ENCODE measurements around the gene VASH2.
"Not testable (repeated sequence)": the region's sequence is repeated elsewhere in the genome, so short reads cannot be mapped to it uniquely, and the experiment has no call there.

Gene VASH2

DNA sequence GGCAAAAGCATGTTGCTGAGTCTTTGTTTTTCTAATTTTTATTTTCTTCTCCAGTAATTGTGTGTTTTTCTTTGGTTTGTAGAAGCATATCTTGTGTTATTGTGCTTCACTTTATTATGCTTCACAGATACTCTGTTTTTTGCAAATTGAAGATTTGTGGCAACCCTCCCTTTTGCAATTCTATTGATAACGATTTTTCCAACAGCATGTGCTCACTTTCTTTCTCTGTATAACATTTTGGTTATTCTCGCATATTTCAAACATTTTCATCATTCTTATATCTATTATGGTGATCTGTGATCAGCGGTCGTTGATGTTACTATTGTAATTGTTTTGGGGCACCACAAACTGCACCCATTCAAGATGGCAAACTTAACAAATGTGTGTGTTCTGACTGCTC, 69.1 kb downstream of the VASH2 start:
- no peak for TF ChIP-seq CTCF (IDR thresholded peaks at IDR 0.05; ENCODE audit: insufficient read depth, missing control alignments)
- FAIRE-seq (no peak), DNase-seq (ENCODE audit: insufficient read length, low spot score) (no peak)

GRCh38 chr1:213020016-213020415, 69.7 kb downstream of the VASH2 start:
- no peak for TF ChIP-seq CTCF (IDR thresholded peaks at IDR 0.05; ENCODE audit: insufficient read depth, missing control alignments)
- FAIRE-seq = no peak

GRCh38 chr1:213027024-213027423, 76.7 kb downstream of the VASH2 start:
- DNase-seq (ENCODE audit: insufficient read length, low spot score); FAIRE-seq: not testable (repeated sequence)

More at GRCh38 chr1:213020016-213020415, 69.7 kb downstream of the VASH2 start:
- no peak for DNase-seq (ENCODE audit: insufficient read length, low spot score)

- no peak for DNase-seq (ENCODE audit: insufficient read length, low spot score)
- no peak for FAIRE-seq
- TF ChIP-seq CTCF (IDR thresholded peaks at IDR 0.05; ENCODE audit: insufficient read depth, missing control alignments) = no peak
These were observed 82.3 kb downstream of the VASH2 start for GRCh38 chr1:213032651-213033050.

GRCh38 chr1:213034713-213035112, 84.4 kb downstream of the VASH2 start:
- TF ChIP-seq CTCF (IDR thresholded peaks at IDR 0.05; ENCODE audit: insufficient read depth, missing control alignments) = no peak
- no peak for FAIRE-seq
- DNase-seq (ENCODE audit: insufficient read length, low spot score) = no peak

DNA sequence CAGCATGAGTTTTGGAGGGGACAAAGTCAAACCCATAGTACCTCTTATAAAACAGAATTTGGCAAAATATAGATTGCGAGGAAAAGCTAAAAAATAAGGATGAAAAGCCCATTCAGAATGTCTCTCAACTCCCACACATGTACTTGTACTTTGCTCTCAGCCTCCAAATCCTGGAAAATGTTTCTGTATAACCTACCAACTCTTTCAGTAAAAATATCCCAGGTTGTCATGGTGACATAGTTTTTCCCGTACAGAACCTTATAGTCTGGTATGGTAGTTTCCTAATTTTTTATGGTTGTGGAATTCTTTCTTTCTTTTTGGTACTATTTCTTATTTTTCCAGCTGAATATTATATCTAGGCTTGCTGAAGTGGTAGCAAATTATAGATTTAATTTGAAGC, 85.2 kb downstream of the VASH2 start:
- DNase-seq (ENCODE audit: insufficient read length, low spot score) (no peak), FAIRE-seq (no peak)
- TF ChIP-seq CTCF (IDR thresholded peaks at IDR 0.05; ENCODE audit: insufficient read depth, missing control alignments) = no peak
